ENCODE measurements around the gene UTP3.

GRCh38 chr4:70734168-70734954, 46.0 kb downstream of the UTP3 start:
- no peak for TF ChIP-seq EZH2 (IDR thresholded peaks at IDR 0.05; ENCODE audit: borderline replicate concordance, low read depth, low read length, severe bottlenecking)
- TF ChIP-seq, protein P1, sequence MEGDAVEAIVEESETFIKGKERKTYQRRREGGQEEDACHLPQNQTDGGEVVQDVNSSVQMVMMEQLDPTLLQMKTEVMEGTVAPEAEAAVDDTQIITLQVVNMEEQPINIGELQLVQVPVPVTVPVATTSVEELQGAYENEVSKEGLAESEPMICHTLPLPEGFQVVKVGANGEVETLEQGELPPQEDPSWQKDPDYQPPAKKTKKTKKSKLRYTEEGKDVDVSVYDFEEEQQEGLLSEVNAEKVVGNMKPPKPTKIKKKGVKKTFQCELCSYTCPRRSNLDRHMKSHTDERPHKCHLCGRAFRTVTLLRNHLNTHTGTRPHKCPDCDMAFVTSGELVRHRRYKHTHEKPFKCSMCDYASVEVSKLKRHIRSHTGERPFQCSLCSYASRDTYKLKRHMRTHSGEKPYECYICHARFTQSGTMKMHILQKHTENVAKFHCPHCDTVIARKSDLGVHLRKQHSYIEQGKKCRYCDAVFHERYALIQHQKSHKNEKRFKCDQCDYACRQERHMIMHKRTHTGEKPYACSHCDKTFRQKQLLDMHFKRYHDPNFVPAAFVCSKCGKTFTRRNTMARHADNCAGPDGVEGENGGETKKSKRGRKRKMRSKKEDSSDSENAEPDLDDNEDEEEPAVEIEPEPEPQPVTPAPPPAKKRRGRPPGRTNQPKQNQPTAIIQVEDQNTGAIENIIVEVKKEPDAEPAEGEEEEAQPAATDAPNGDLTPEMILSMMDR (IDR thresholded peaks at IDR 0.05; ENCODE audit: extremely low read depth in 1 of 2, insufficient read depth in 1 of 2, low read depth in 1 of 2, low read length in 2 of 2), result no peak

Data from endothelial cell of umbilical vein (primary cell).